ENCODE measurements around the gene ACY1. TPM values are rescaled to one million over a fixed set of nuclear protein-coding genes. Genes with fewer than 3 reads are reported as not detected.
"Not testable (repeated sequence)": the region's sequence is repeated elsewhere in the genome, so short reads cannot be mapped to it uniquely, and the experiment has no call there.

The ACY1 gene
- polyA plus RNA-seq, 1 donor (not counting 4 experiments of a cell fraction or from before 2014, with no cell fraction given): 71.8 TPM

- H4K20me1 ChIP-seq (ENCODE audit: control insufficient read depth, extremely low read depth, insufficient read depth, low read length): peaks cover 9% of the 10 kb centered on the region
- H3K4me1 ChIP-seq (ENCODE audit: control insufficient read depth, extremely low read depth, insufficient read depth, low read length): peaks cover 18% of the 10 kb centered on the region
- peaks cover 23 to 39% of the 10 kb centered on the region in 2 experiments for H3K36me3 ChIP-seq (ENCODE audit: control insufficient read depth in 2 of 2, extremely low read depth in 1 of 2, insufficient read depth in 2 of 2, low read length in 2 of 2)
- no peak for FAIRE-seq
- H3K4me2 ChIP-seq (ENCODE audit: control insufficient read depth, extremely low read depth, insufficient read depth, low read depth, low read length): peak overlapping the region; percentile 16
- H3K9me1 ChIP-seq (ENCODE audit: control insufficient read depth, extremely low read depth, insufficient read depth, low read length): peaks cover 3% of the 10 kb centered on the region
- no peaks in the 10 kb centered on the region for H3K9me3 ChIP-seq (ENCODE audit: control insufficient read depth, low read depth, low read length)
- no peak for TF ChIP-seq EZH2 (IDR thresholded peaks at IDR 0.05; ENCODE audit: low read length)
- TF ChIP-seq CTCF (optimal IDR thresholded peaks at IDR 0.05 in 1 of 3, IDR thresholded peaks at IDR 0.05 in 1 of 3, conservative IDR thresholded peaks at IDR 0.05 in 1 of 3; ENCODE audit: extremely low read depth in 1 of 3, insufficient read depth in 2 of 3, low read length in 3 of 3): no peak
- H3K27ac ChIP-seq (ENCODE audit: control insufficient read depth, insufficient read depth, low read length): no peak overlapping the region
- dilution Hi-C loops (cut with MboI; ENCODE audit: extremely low pct_ligation_motif_present, low sequenced_read_pairs): no loop called here
- no peak overlapping the region for H2AFZ ChIP-seq (ENCODE audit: control insufficient read depth, low read length)
- H3K4me3 ChIP-seq (ENCODE audit: control insufficient read depth in 2 of 3, extremely low read depth in 1 of 3, insufficient read depth in 2 of 3, low read depth in 1 of 3, low read length in 3 of 3): no peak overlapping the region
- H3K9ac ChIP-seq (ENCODE audit: control insufficient read depth, extremely low read depth, insufficient read depth, low read length): no peak overlapping the region
- DNase-seq (ENCODE audit: low read depth, low spot score): no peak
- no peaks in the 10 kb centered on the region for H3K27me3 ChIP-seq (ENCODE audit: control insufficient read depth, extremely low read depth, insufficient read depth, low read length)
- peaks cover 32% of the 10 kb centered on the region for H3K79me2 ChIP-seq (ENCODE audit: control insufficient read depth, insufficient read depth, low read length)
Observed at GRCh38 chr3:51992017-51992682, 8.8 kb downstream of the ACY1 start.

DNA sequence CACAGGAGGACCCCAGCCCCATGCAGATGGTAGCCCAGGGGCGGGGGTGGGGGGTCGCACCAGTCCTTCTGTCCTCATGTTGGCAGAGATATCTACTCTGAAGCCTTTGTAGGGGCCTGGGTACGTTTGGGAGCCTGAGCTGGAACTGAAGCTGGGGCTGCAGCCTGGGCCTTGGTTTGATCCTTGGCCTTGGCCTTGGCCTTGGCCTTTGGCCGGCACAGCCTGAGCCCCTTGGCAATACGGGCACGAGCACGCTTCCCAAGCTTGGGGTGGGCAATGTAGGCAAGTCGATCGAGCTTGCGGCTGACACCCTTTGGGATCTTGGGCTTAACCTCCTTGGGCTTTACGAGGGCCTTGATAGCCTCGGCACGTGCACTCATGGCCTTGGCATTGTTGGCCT is 10.3 kb downstream of the ACY1 start:
- DNase-seq (ENCODE audit: low read depth, low spot score); H4K20me1 ChIP-seq (ENCODE audit: control insufficient read depth, extremely low read depth, insufficient read depth, low read length); H3K9me3 ChIP-seq (ENCODE audit: control insufficient read depth, low read depth, low read length); H3K4me3 ChIP-seq (ENCODE audit: control insufficient read depth in 2 of 3, extremely low read depth in 1 of 3, insufficient read depth in 2 of 3, low read depth in 1 of 3, low read length in 3 of 3); FAIRE-seq; dilution Hi-C loops (cut with MboI; ENCODE audit: extremely low pct_ligation_motif_present, low sequenced_read_pairs); H3K27ac ChIP-seq (ENCODE audit: control insufficient read depth, insufficient read depth, low read length); H3K27me3 ChIP-seq (ENCODE audit: control insufficient read depth, extremely low read depth, insufficient read depth, low read length); H3K9ac ChIP-seq (ENCODE audit: control insufficient read depth, extremely low read depth, insufficient read depth, low read length); H3K9me1 ChIP-seq (ENCODE audit: control insufficient read depth, extremely low read depth, insufficient read depth, low read length); H2AFZ ChIP-seq (ENCODE audit: control insufficient read depth, low read length): not testable (repeated sequence)
- Histone ChIP-seq H3K36me3 (ENCODE audit: control insufficient read depth in 2 of 2, extremely low read depth in 1 of 2, insufficient read depth in 2 of 2, low read length in 2 of 2) (peaks cover 23 to 39% of the 10 kb centered on the region in 2 experiments), H3K79me2 (ENCODE audit: control insufficient read depth, insufficient read depth, low read length) (peaks cover 32% of the 10 kb centered on the region), H3K4me2 (ENCODE audit: control insufficient read depth, extremely low read depth, insufficient read depth, low read depth, low read length) (peak overlapping the region; percentile 99), H3K4me1 (ENCODE audit: control insufficient read depth, extremely low read depth, insufficient read depth, low read length) (peaks cover 25% of the 10 kb centered on the region)

DNA sequence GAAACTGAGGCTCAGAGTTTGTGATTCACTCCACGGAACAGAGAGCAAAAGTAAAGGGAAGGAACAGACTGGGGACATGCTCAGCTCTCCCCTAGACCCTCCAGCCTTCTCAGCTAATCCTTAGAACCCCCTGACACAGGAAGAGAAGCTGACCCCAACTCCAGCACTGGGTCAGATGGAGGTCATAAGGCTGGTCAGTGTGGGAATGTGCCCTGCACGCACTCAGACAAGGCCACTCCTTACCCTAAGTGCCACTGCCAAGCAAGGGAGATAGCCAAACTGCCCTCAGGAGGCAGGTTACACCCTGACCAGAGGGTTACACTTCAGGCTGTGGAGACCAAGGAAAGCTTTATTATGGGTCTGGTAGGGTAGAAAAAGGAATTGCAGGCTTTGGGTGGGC is 11.2 kb downstream of the ACY1 start:
- TF ChIP-seq CTCF (optimal IDR thresholded peaks at IDR 0.05 in 1 of 3, IDR thresholded peaks at IDR 0.05 in 1 of 3, conservative IDR thresholded peaks at IDR 0.05 in 1 of 3; ENCODE audit: extremely low read depth in 1 of 3, insufficient read depth in 2 of 3, low read length in 3 of 3) (no peak), EZH2 (IDR thresholded peaks at IDR 0.05; ENCODE audit: low read length) (no peak)
- DNase-seq (ENCODE audit: low read depth, low spot score): no peak
- H3K9me1 ChIP-seq (ENCODE audit: control insufficient read depth, extremely low read depth, insufficient read depth, low read length): peaks cover 3% of the 10 kb centered on the region
- H3K27me3 ChIP-seq (ENCODE audit: control insufficient read depth, extremely low read depth, insufficient read depth, low read length): no peaks in the 10 kb centered on the region
- peaks cover 23 to 35% of the 10 kb centered on the region in 2 experiments for H3K36me3 ChIP-seq (ENCODE audit: control insufficient read depth in 2 of 2, extremely low read depth in 1 of 2, insufficient read depth in 2 of 2, low read length in 2 of 2)
- no peak overlapping the region for H2AFZ ChIP-seq (ENCODE audit: control insufficient read depth, low read length)
- peaks cover 9% of the 10 kb centered on the region for H4K20me1 ChIP-seq (ENCODE audit: control insufficient read depth, extremely low read depth, insufficient read depth, low read length)
- peaks cover 32% of the 10 kb centered on the region for H3K79me2 ChIP-seq (ENCODE audit: control insufficient read depth, insufficient read depth, low read length)
- H3K4me3 ChIP-seq (ENCODE audit: control insufficient read depth in 2 of 3, extremely low read depth in 1 of 3, insufficient read depth in 2 of 3, low read depth in 1 of 3, low read length in 3 of 3): peak overlapping the region; percentile 79 to 100 (median 99)
- peak overlapping the region; percentile 100 for H3K9ac ChIP-seq (ENCODE audit: control insufficient read depth, extremely low read depth, insufficient read depth, low read length)
- no peaks in the 10 kb centered on the region for H3K9me3 ChIP-seq (ENCODE audit: control insufficient read depth, low read depth, low read length)
- dilution Hi-C loops (cut with MboI; ENCODE audit: extremely low pct_ligation_motif_present, low sequenced_read_pairs): no loop called here
- peak overlapping the region; percentile 99 for H3K4me2 ChIP-seq (ENCODE audit: control insufficient read depth, extremely low read depth, insufficient read depth, low read depth, low read length)
- peaks cover 25% of the 10 kb centered on the region for H3K4me1 ChIP-seq (ENCODE audit: control insufficient read depth, extremely low read depth, insufficient read depth, low read length)
- no peak for FAIRE-seq
- H3K27ac ChIP-seq (ENCODE audit: control insufficient read depth, insufficient read depth, low read length): peak overlapping the region; percentile 90
